Activated gamma-delta T cell treated with Interleukin-2 at 50 U/mL for 16 hours (primary cell): Measurements from ENCODE around the gene SCML2.
"Not testable (repeated sequence)": the region's sequence is repeated elsewhere in the genome, so short reads cannot be mapped to it uniquely, and the experiment has no call there.

Experiments
- DNase-seq: peaks from one replicate; pipeline ENCODE4 v3.0.0-alpha.2; 2020

SCML2 gene

GRCh38 chrX:18271309-18271708 lies 83.2 kb downstream of the SCML2 start:
- no peak for DNase-seq

- no peak for DNase-seq
Observed at GRCh38 chrX:18255059-18255458, 99.4 kb downstream of the SCML2 start.

GRCh38 chrX:18252644-18253359 lies 101.7 kb downstream of the SCML2 start:
- no peak for DNase-seq

GRCh38 chrX:18229646-18230045 lies 124.8 kb downstream of the SCML2 start:
- DNase-seq: not testable (repeated sequence)

- DNase-seq: no peak
Observed at GRCh38 chrX:18228069-18228468, 126.4 kb downstream of the SCML2 start.

- no peak for DNase-seq
Observed at GRCh38 chrX:18227458-18227857, 127.0 kb downstream of the SCML2 start.

- DNase-seq: no peak
Observed at GRCh38 chrX:18220786-18221185, 133.7 kb downstream of the SCML2 start, which contains the start of gene BEND2. Gene BEND2 (minus strand): TSS chrX:18220886. CDS start chrX:18220750, 136 bp downstream.

GRCh38 chrX:18210470-18210869 lies 144.0 kb downstream of the SCML2 start:
- DNase-seq: no peak

GRCh38 chrX:18206657-18207056 lies 147.8 kb downstream of the SCML2 start:
- no peak for DNase-seq

- DNase-seq: no peak
Observed at GRCh38 chrX:18203631-18204030, 150.9 kb downstream of the SCML2 start.

- DNase-seq: no peak
Observed at GRCh38 chrX:18194688-18195087, 159.8 kb downstream of the SCML2 start.
